PC-9 (cell line): ENCODE measurements around the gene PLK1.

Experiments used
- CTCF ChIP-seq: fragments of 200-600 bp; sonication (generic); conservative IDR thresholded peaks from 2 replicates; pipeline ENCODE4 v1.6.1; 2017; ENCODE audit warnings: mixed run types, antibody characterized with exemption, mild to moderate bottlenecking, moderate library complexity
- EZH2 ChIP-seq: fragments of 200-600 bp; sonication (generic); IDR thresholded peaks from 2 replicates; pipeline ENCODE4 v1.8.0; 2017; ENCODE audit warnings: antibody characterized with exemption, low read depth

- TF ChIP-seq CTCF (no peak), EZH2 (no peak)
Observed at GRCh38 chr16:23679986-23680336, 1.3 kb downstream of the PLK1 start.
